ENCODE measurements around the gene SOCS4. TPM values are rescaled to one million over a fixed set of nuclear protein-coding genes. Genes with fewer than 3 reads are reported as not detected.
"Not testable (repeated sequence)": the region's sequence is repeated elsewhere in the genome, so short reads cannot be mapped to it uniquely, and the experiment has no call there.

Gene SOCS4
- total RNA-seq, 4 donors from 2014 or later = 25.4 to 45.0 (median 37.9) TPM

DNA sequence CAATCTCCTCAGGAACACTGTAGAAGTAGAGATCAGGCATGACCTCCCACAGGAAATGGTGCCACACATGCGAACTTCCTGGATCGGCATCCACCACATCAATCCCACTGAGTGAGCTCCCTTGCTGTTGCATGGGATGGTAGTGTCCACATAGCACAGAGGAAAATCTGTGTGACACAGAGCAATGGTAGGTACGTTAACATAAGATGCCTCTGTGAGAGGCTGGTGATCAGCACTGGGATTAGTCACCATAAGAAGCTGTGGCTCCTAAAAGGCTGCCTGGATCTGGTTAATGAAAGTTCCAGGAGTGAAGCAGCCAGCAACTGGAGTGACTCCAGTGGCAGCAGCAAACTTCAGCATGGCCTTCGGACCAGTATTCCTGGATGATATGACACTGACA, 22.0 kb upstream of the SOCS4 start:
- Histone ChIP-seq H3K9me3 (no peaks in the 10 kb centered on the region), H3K36me3 (peaks cover 0 to 25% of the 10 kb centered on the region in 2 donors), H3K27me3 (no peaks in the 10 kb centered on the region), H3K27ac (no peak overlapping the region), H3K4me1 (no peaks in the 10 kb centered on the region), H3K4me3 (no peak overlapping the region)
- TF ChIP-seq POLR2A (IDR thresholded peaks at IDR 0.05) = no peak
- no peak for TF ChIP-seq EP300 (IDR thresholded peaks at IDR 0.05)
- TF ChIP-seq CTCF (IDR thresholded peaks at IDR 0.05) = no peak
- TF ChIP-seq POLR2AphosphoS5 (IDR thresholded peaks at IDR 0.05) = no peak
- 100% methylated on average over 1 of the region's 4 CpGs for WGBS, 2 donors (ENCODE audit: low coverage in 1 of 2)
- ATAC-seq = no peak

GRCh38 chr14:55015006-55015405, 12.0 kb upstream of the SOCS4 start:
- no peak for TF ChIP-seq CTCF (IDR thresholded peaks at IDR 0.05)
- no peak for TF ChIP-seq POLR2A (IDR thresholded peaks at IDR 0.05)
- no peak for TF ChIP-seq POLR2AphosphoS5 (IDR thresholded peaks at IDR 0.05)
- H3K27ac ChIP-seq = no peak overlapping the region
- no peaks in the 10 kb centered on the region for H3K36me3 ChIP-seq
- no peak for ATAC-seq
- H3K27me3 ChIP-seq = no peaks in the 10 kb centered on the region
- no peaks in the 10 kb centered on the region for H3K4me1 ChIP-seq
- WGBS, 2 donors (ENCODE audit: low coverage in 1 of 2) = 81% methylated on average over 2 of the region's 2 CpGs; no CpG with 5 or more reads in 1 of the 2 donors
- no peak overlapping the region for H3K4me3 ChIP-seq
- no peaks in the 10 kb centered on the region for H3K9me3 ChIP-seq

- no peaks in the 10 kb centered on the region for H3K4me1 ChIP-seq
- H3K27me3 ChIP-seq = no peaks in the 10 kb centered on the region
- H3K4me3 ChIP-seq = no peak overlapping the region
- no peaks in the 10 kb centered on the region for H3K9me3 ChIP-seq
- no peaks in the 10 kb centered on the region for H3K36me3 ChIP-seq
- no peak overlapping the region for H3K27ac ChIP-seq
- WGBS, 2 donors (ENCODE audit: low coverage in 1 of 2) = 90 to 100% methylated on average over 1 to 2 of the region's 2 CpGs
- no peak for TF ChIP-seq POLR2AphosphoS5 (IDR thresholded peaks at IDR 0.05)
- no peak for TF ChIP-seq CTCF (IDR thresholded peaks at IDR 0.05)
- no peak for TF ChIP-seq EP300 (IDR thresholded peaks at IDR 0.05)
- TF ChIP-seq POLR2A (IDR thresholded peaks at IDR 0.05) = no peak
- ATAC-seq = no peak
Observed at GRCh38 chr14:55019968-55020554, 7.0 kb upstream of the SOCS4 start.

- not testable (repeated sequence) for H3K27me3 ChIP-seq, H3K27ac ChIP-seq, H3K36me3 ChIP-seq, H3K4me3 ChIP-seq, H3K9me3 ChIP-seq, ATAC-seq
- WGBS, 2 donors (ENCODE audit: low coverage in 1 of 2) = 66 to 86% methylated on average over 2 to 3 of the region's 5 CpGs
- H3K4me1 ChIP-seq = peaks cover 9 to 31% (median 16%) of the 10 kb centered on the region in 3 donors
Observed at GRCh38 chr14:55024365-55024764, 2.7 kb upstream of the SOCS4 start.

- Histone ChIP-seq H3K27ac (no peak overlapping the region), H3K27me3 (no peaks in the 10 kb centered on the region), H3K4me3 (peak overlapping the region in 1 of 2 donors; percentile 65), H3K4me1 (peaks cover 10 to 39% (median 17%) of the 10 kb centered on the region in 3 donors), H3K36me3 (no peaks in the 10 kb centered on the region), H3K9me3 (no peaks in the 10 kb centered on the region)
- TF ChIP-seq EP300 (IDR thresholded peaks at IDR 0.05) = no peak
- TF ChIP-seq CTCF (IDR thresholded peaks at IDR 0.05) = no peak
- TF ChIP-seq POLR2A (IDR thresholded peaks at IDR 0.05) = no peak
- no peak for TF ChIP-seq POLR2AphosphoS5 (IDR thresholded peaks at IDR 0.05)
- ATAC-seq = no peak
- 9 to 15% methylated on average over 4 to 7 of the region's 7 CpGs for WGBS, 2 donors (ENCODE audit: low coverage in 1 of 2)
Observed at GRCh38 chr14:55025948-55026347, 1.1 kb upstream of the SOCS4 start.
